T-cell (primary cell): ENCODE data around the gene NUMB. TPM values are rescaled to one million over a fixed set of nuclear protein-coding genes. Genes with fewer than 3 reads are reported as not detected.

Source experiments
- ATAC-seq, 4 experiments: fragments of 200-7000 bp in 3 of 4; fragments of 150-1000 bp in 1 of 4; cut with Tn5 transposase; replicated peaks in 1 of 4; 1 replicate in 3 of 4; 2 replicates in 1 of 4; pipeline ENCODE4 v1.10.0; 2021; ENCODE audit warnings: moderate library complexity in 3 of 4, mild to moderate bottlenecking in 2 of 4, moderate number of reproducible peaks in 1 of 4
- CTCF ChIA-PET, 2 donors: fragments of 300-600 bp; sonication (Branson Sonifier 250); formaldehyde crosslinking; loops; one replicate each; lab custom pipeline; 2022; ENCODE audit warnings: antibody characterized with exemption in 2 of 2; lab: Charles Lee
- POLR2A ChIA-PET, 2 donors: fragments of 300-600 bp; sonication (Branson Sonifier 250); formaldehyde crosslinking; loops; one replicate each; lab custom pipeline; 2022; ENCODE audit warnings: antibody characterized with exemption in 2 of 2; lab: Charles Lee
- DNase-seq, 35 experiments: peaks; one replicate each; pipeline versions ENCODE4 v3.0.0 to v3.0.0-alpha.2; 2013 to 2023
- H3K27ac ChIP-seq: one replicate; pipeline ENCODE4 v1.5.1; 2013; ENCODE audit warnings: low read length
- H3K27me3 ChIP-seq, 2 experiments: replicated peaks in 1 of 2; 1 replicate in 1 of 2; 2 replicates in 1 of 2; pipeline versions ENCODE4 v1.6.1 to v1.7.0; 2013; ENCODE audit warnings: low read length in 1 of 2, mixed read lengths in 1 of 2; ENCODE audit not compliant: control insufficient read depth in 2 of 2, insufficient read depth in 2 of 2; ENCODE audit errors: extremely low read depth in 1 of 2
- H3K36me3 ChIP-seq, 2 donors: 1 replicate in 1 of 2; 2 replicates in 1 of 2; pipeline versions ENCODE4 v1.6.1 to v1.7.0; 2013; ENCODE audit warnings: low read length in 1 of 2; ENCODE audit not compliant: control insufficient read depth in 2 of 2, insufficient read depth in 1 of 2; ENCODE audit errors: extremely low read depth in 1 of 2
- H3K4me1 ChIP-seq, 2 experiments: 1 replicate in 1 of 2; 2 replicates in 1 of 2; pipeline versions ENCODE4 v1.6.1 to v1.7.0; 2013; ENCODE audit warnings: low read length in 2 of 2, mixed read lengths in 1 of 2; ENCODE audit not compliant: insufficient read depth in 2 of 2, control insufficient read depth in 1 of 2; ENCODE audit errors: extremely low read depth in 1 of 2
- H3K4me3 ChIP-seq, 2 donors: 1 replicate in 1 of 2; 2 replicates in 1 of 2; pipeline versions ENCODE4 v1.5.1 to v1.7.0; 2013; ENCODE audit warnings: mild to moderate bottlenecking in 2 of 2, low read length in 1 of 2, moderate library complexity in 1 of 2; ENCODE audit not compliant: control insufficient read depth in 1 of 2; ENCODE audit errors: extremely low read depth in 1 of 2
- H3K9me3 ChIP-seq: 2 replicates; pipeline ENCODE4 v1.7.0; 2013
- H3K27ac Mint-ChIP-seq, 2 donors: one replicate each; pipeline ENCODE4 v1.8.0; 2020 to 2021; ENCODE audit warnings: mild to moderate bottlenecking in 2 of 2, mixed read lengths in 2 of 2
- H3K27me3 Mint-ChIP-seq, 2 donors: one replicate each; pipeline ENCODE4 v1.8.0; 2021 to 2022; ENCODE audit warnings: mixed read lengths in 2 of 2
- H3K36me3 Mint-ChIP-seq: one replicate; pipeline ENCODE4 v1.8.0; 2021; ENCODE audit warnings: mixed read lengths
- H3K4me1 Mint-ChIP-seq, 3 donors: one replicate each; pipeline ENCODE4 v1.8.0; 2020 to 2022; ENCODE audit warnings: mixed read lengths in 3 of 3, mild to moderate bottlenecking in 1 of 3
- H3K4me3 Mint-ChIP-seq, 3 donors: one replicate each; pipeline ENCODE4 v1.8.0; 2020 to 2022; ENCODE audit warnings: mild to moderate bottlenecking in 3 of 3, mixed read lengths in 3 of 3, moderate library complexity in 3 of 3
- H3K9me3 Mint-ChIP-seq, 3 donors: one replicate each; pipeline ENCODE4 v1.8.0; 2020 to 2022; ENCODE audit warnings: mixed read lengths in 3 of 3
- WGBS: methylation state at CpG from one replicate; pipeline ENCODE4 v1.1.5; 2013; ENCODE audit warnings: missing lambda C conversion rate; ENCODE audit not compliant: insufficient coverage; 5-methylcytosine and 5-hydroxymethylcytosine counted together
- total RNA-seq, 35 experiments: library from RNA in 6 of 35; stranded (reverse) in 6 of 35; fragments of 120-200 nt in 1 of 35; gene quantifications; one replicate each; pipeline versions ENCODE4 v1.2.1 to v1.2.4 and lab custom pipeline; 2013 to 2026

NUMB gene
- total RNA-seq, 5 donors from 2014 or later (not counting 1 experiment from before 2014, with no cell fraction given), result 45.1 to 52.6 (median 49.1) TPM

DNA sequence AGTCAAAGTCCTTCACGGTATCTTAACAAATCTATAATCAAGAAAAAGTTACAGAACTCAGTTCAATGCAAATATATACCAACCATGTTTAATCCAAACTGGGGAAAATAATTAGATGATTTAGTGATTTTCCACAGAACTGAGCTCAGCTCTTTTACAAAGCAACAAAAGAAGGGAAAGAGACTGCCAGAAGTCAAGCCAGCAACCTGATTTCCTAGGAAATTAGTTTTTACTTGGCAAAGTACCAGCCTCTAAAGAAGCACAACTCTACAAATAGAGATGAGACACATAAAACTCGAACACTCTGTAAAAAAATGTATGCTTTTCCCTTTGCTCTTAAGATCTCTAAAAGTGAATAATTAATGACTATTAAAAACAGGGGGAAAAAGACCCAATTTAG lies 19.4 kb downstream of the NUMB start:
- Histone ChIP-seq H3K4me1 (peaks cover 0 to 3% of the 10 kb centered on the region in 2 experiments), H3K27me3 (no peaks in the 10 kb centered on the region), H3K36me3 (no peaks in the 10 kb centered on the region), H3K4me3 (no peak overlapping the region), H3K9me3 (no peaks in the 10 kb centered on the region), H3K27ac (no peak overlapping the region)
- no peak for ATAC-seq
- Mint-ChIP-seq H3K27me3 (no peaks in the 10 kb centered on the region), H3K4me1 (peaks cover 22 to 27% (median 25%) of the 10 kb centered on the region in 3 donors), H3K27ac (no peak overlapping the region), H3K4me3 (no peak overlapping the region), H3K9me3 (no peaks in the 10 kb centered on the region), H3K36me3 (peaks cover 3% of the 10 kb centered on the region)
- DNase-seq, result no peak
- ChIA-PET POLR2A (interaction anchor here in 1 of 2 donors (0.6 kb wide), 1 partner anchor 29 kb away, joined by 3 read pairs; no protein-coding TSS in a partner anchor), CTCF (no interaction called here)
- no CpG with 5 or more reads among the region's 2 CpGs for WGBS

DNA sequence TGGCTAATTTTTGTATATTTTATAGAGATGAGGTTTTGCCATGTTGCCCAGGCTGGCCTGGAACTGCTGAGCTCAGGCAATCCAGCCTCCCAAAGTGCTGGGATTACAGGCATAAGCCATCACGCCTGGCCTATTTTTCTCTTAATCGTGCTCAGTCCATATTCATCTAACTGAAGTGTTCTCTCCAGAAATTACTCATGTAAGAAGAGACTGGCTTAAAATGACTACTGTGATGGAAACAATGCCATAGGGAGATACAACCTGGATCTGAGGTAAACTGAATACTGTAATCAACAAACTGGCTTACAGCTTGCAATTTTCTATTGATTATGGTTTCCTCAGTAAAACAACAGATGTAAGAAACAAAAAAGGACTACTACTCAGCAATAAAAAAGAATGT lies 21.1 kb downstream of the NUMB start:
- Mint-ChIP-seq H3K9me3 (no peaks in the 10 kb centered on the region), H3K27me3 (no peaks in the 10 kb centered on the region), H3K36me3 (peaks cover 3% of the 10 kb centered on the region), H3K4me1 (peaks cover 25 to 29% (median 29%) of the 10 kb centered on the region in 3 donors), H3K27ac (peak overlapping the region in 1 of 2 donors; percentile 9), H3K4me3 (no peak overlapping the region)
- Histone ChIP-seq H3K36me3 (no peaks in the 10 kb centered on the region), H3K4me3 (no peak overlapping the region), H3K9me3 (no peaks in the 10 kb centered on the region), H3K27ac (no peak overlapping the region), H3K4me1 (no peaks in the 10 kb centered on the region), H3K27me3 (no peaks in the 10 kb centered on the region)
- no CpG with 5 or more reads among the region's 2 CpGs for WGBS
- ChIA-PET POLR2A (interaction anchor here in 1 of 2 donors (0.5 kb wide), 1 partner anchor 9 kb away, joined by 3 read pairs; no protein-coding TSS in a partner anchor), CTCF (interaction anchor here in 1 of 2 donors (0.8 kb wide), 1 partner anchor 130 kb away, joined by 4 read pairs; no protein-coding TSS in a partner anchor)
- DNase-seq (no peak), ATAC-seq (no peak)

DNA sequence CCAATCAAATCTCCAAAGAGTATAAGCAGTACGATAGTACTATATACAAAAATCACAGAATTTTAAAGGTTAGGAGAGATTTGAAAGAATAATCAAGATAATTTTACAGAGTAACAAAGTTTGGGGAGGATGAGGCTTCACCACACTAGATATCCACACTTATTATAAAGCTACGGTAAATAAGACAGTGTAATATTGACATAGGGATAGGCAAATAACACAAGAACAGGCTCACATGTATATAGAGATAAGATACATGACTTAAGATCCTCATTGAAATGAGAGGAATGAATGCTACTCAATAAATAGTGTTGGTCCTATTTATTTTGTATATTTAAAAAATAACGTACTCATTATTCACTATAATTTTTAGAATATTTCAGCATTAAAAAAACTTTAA lies 26.2 kb downstream of the NUMB start:
- WGBS, result no CpG with 5 or more reads among the region's 3 CpGs
- ATAC-seq, result no peak
- CTCF ChIA-PET, result no interaction called here

DNA sequence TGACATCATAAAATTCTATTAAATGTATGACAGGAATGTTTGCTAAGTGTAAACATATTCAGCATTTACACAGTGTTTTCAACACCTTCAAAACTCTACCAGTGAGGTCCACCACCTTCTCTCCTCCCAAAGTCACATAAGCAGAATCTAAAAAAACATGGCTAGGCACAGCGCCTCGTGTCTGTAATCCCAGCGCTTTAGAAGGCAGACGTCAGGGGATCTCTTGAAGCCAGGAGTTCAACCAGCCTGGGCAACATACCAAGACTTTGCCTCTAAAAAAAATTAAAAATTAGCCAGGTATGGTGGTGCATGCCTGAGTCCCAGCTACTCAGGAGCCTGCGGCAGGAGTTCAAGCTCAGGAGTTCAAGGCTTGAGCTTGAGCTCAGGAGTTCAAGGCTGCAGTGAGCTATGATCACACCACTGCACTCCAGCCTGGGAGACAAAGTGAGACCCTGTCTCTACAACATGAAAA lies 30.0 kb downstream of the NUMB start:
- Histone ChIP-seq H3K27ac (no peak overlapping the region), H3K4me1 (peaks cover 0 to 4% of the 10 kb centered on the region in 2 experiments), H3K36me3 (no peaks in the 10 kb centered on the region), H3K9me3 (no peaks in the 10 kb centered on the region), H3K27me3 (no peaks in the 10 kb centered on the region), H3K4me3 (no peak overlapping the region)
- no peak overlapping the region for H3K4me3 Mint-ChIP-seq
- POLR2A ChIA-PET, result no interaction called here
- WGBS, result 67% methylated on average over 1 of the region's 5 CpGs
- H3K27ac Mint-ChIP-seq, result no peak overlapping the region
- H3K9me3 Mint-ChIP-seq, result no peaks in the 10 kb centered on the region
- DNase-seq, result no peak
- CTCF ChIA-PET, result no interaction called here
- H3K36me3 Mint-ChIP-seq, result peaks cover 3% of the 10 kb centered on the region
- no peaks in the 10 kb centered on the region for H3K27me3 Mint-ChIP-seq
- ATAC-seq, result no peak
- H3K4me1 Mint-ChIP-seq, result peaks cover 26 to 32% (median 28%) of the 10 kb centered on the region in 3 donors

More for the DNA sequence above, 26.2 kb downstream of the NUMB start:
- Mint-ChIP-seq H3K27ac (no peak overlapping the region), H3K36me3 (no peaks in the 10 kb centered on the region), H3K4me1 (peaks cover 22 to 23% (median 23%) of the 10 kb centered on the region in 3 donors), H3K4me3 (no peak overlapping the region), H3K27me3 (no peaks in the 10 kb centered on the region), H3K9me3 (no peaks in the 10 kb centered on the region)
- H3K27me3 ChIP-seq, result no peaks in the 10 kb centered on the region
- DNase-seq, result no peak
- H3K4me1 ChIP-seq, result no peaks in the 10 kb centered on the region
- POLR2A ChIA-PET, result no interaction called here
- H3K36me3 ChIP-seq, result no peaks in the 10 kb centered on the region
- no peaks in the 10 kb centered on the region for H3K9me3 ChIP-seq
- no peak overlapping the region for H3K27ac ChIP-seq
- no peak overlapping the region for H3K4me3 ChIP-seq

DNA sequence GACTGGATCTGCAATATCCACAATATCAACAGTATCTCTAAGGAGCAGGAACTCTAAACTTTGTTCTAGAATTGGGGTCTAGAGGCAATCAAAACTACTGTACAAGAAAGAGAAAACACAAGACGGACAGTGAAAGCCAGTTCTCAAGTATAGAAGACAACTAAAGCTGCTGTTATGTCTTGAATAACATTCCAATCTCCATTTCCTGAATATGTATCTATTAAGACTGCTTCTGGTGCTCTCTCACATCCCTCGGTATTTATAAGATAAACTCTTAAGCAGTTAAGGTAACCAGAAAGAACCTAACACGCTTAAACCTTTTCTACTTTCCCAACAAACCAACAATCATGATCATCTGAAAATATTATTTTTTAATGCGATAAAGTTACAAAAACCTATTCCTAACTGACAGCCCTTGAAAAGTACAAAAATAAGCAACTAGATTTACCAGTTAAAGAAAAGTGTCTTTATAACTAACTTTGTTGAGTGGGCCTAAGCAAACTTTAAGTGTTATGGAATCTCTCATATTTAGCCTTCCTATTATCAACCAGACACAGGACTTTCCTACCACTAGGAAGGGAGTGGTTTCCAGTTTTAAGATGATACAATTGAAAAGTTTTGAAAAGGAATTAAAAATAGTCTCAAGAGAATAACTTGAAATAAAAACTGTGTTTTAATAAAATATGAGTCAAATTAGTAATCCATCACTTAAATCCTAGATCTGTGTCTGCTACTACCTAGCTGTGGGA lies 30.7 kb downstream of the NUMB start:
- DNase-seq, result no peak
- peaks cover 0 to 4% of the 10 kb centered on the region in 2 experiments for H3K4me1 ChIP-seq
- Mint-ChIP-seq H3K27ac (no peak overlapping the region), H3K4me1 (peaks cover 28 to 32% (median 30%) of the 10 kb centered on the region in 3 donors), H3K4me3 (no peak overlapping the region), H3K9me3 (no peaks in the 10 kb centered on the region), H3K36me3 (peaks cover 7% of the 10 kb centered on the region), H3K27me3 (no peaks in the 10 kb centered on the region)
- H3K36me3 ChIP-seq, result no peaks in the 10 kb centered on the region
- no peak overlapping the region for H3K27ac ChIP-seq
- no CpG with 5 or more reads among the region's 4 CpGs for WGBS
- ChIA-PET POLR2A (no interaction called here), CTCF (no interaction called here)
- H3K27me3 ChIP-seq, result no peaks in the 10 kb centered on the region
- ATAC-seq, result no peak
- H3K9me3 ChIP-seq, result no peaks in the 10 kb centered on the region
- H3K4me3 ChIP-seq, result no peak overlapping the region

DNA sequence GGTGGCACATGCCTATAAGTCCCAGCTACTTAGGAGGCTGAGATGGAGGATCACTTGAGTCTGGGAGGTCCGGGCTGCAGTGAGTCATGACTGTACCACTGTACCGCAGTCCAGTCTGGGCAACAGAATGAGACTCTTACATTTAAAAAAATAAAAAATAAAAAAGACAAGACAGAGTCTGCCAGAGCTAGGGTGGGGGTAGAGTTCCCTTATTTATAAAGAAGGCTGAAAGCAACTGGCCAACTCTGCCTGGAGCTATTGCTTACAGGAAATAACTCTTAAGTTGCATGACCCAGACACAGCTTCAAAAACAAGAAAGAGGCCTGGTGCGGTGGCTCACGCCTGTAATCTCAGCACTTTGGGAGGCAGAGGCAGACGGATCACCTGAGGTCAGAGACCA lies 31.5 kb downstream of the NUMB start:
- H3K36me3 ChIP-seq, result no peaks in the 10 kb centered on the region
- H3K27me3 ChIP-seq, result no peaks in the 10 kb centered on the region
- H3K4me3 ChIP-seq, result no peak overlapping the region
- Mint-ChIP-seq H3K9me3 (no peaks in the 10 kb centered on the region), H3K4me3 (no peak overlapping the region), H3K27ac (no peak overlapping the region), H3K36me3 (peaks cover 10% of the 10 kb centered on the region), H3K27me3 (no peaks in the 10 kb centered on the region), H3K4me1 (peaks cover 32 to 36% (median 34%) of the 10 kb centered on the region in 3 donors)
- DNase-seq (no peak), ATAC-seq (no peak)
- POLR2A ChIA-PET, result no interaction called here
- CTCF ChIA-PET, result no interaction called here
- 100% methylated on average over 3 of the region's 5 CpGs for WGBS
- H3K4me1 ChIP-seq, result peaks cover 0 to 4% of the 10 kb centered on the region in 2 experiments
- no peak overlapping the region for H3K27ac ChIP-seq
- no peaks in the 10 kb centered on the region for H3K9me3 ChIP-seq
